Mucosa of gallbladder (tissue), 1 donor: ENCODE data around the gene ERV3-1. TPM values are rescaled to one million over a fixed set of nuclear protein-coding genes. Genes with fewer than 3 reads are reported as not detected.
"Not testable (repeated sequence)": the region's sequence is repeated elsewhere in the genome, so short reads cannot be mapped to it uniquely, and the experiment has no call there.

Experiments used
- DNase-seq: peaks from one replicate; pipeline ENCODE4 v3.0.0-alpha.2; 2020; ENCODE audit warnings: low spot score
- total RNA-seq: library from RNA; stranded (reverse); gene quantifications from one replicate; pipeline ENCODE4 v1.2.1, GENCODE V29; 2021
- donor health status: DM: no; HTN: no; CAD: no.

Gene ERV3-1
- total RNA-seq, 1 donor from 2014 or later, result 38.7 TPM

DNA sequence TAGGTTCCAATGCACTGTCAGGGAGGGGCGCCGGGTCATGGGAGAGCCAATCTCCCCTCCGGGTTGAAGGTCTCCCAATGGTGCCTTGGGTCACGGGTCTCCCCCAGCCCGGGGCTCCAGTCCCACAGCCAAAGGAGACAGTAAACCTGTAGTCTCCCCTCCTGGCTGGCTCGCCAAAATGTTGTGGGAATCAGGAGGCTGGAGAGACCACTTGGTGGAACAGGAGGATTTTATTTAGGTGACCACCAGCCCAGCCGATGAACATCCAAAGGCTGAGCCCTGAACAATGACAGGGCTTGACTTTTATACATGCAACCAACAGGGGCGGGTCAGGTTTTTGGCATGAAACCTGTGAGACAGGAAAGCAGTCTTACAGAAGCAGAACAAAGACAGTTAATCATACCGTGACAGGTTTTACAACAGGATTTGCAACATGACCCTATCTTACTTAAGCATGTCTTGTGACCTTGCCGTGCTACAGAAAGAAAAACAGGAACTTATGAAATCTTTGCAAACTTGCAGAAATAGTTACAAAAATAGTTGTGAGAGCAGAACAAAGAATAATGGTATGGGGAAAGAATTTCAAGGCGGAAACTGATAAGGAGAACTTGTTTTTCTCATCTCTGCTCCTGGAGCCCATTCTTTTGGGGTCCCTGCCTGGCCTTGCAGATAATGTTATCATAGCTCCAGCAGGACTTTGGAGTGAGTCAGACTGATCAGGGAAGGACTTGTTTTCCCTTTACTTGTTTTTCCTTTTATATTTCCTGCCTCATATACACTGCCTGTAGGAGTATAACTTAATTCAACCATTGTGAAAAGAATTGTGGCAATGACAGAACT lies 7.1 kb downstream of the ERV3-1 start:
- DNase-seq, result peak; percentile 51

GRCh38 chr7:64998865-64999164 lies 7.7 kb downstream of the ERV3-1 start:
- no peak for DNase-seq

GRCh38 chr7:64997927-64998391 lies 8.5 kb downstream of the ERV3-1 start:
- peak; percentile 79 for DNase-seq

- no peak for DNase-seq
Measured at GRCh38 chr7:64997164-64997908, 9.2 kb downstream of the ERV3-1 start.

DNA sequence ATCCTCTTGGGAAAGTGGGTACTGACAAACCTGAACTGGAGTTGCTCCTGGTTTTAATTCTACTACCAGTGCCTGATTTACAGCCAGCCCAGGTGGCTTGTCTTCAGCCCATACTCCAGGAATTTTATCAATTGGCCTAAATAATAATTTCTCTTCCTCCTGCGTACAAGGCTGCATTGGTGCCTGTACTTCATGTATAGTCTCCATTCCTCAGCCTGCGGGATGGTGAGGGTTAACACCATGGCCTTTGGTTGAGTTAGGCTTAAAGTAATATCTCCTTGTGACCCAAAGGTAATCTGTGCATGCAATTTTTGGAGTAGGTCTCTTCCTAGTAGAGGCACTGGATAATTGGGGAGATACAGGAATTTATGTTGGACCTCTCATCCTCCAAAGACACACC lies 10.2 kb downstream of the ERV3-1 start:
- DNase-seq, result no peak

GRCh38 chr7:64993901-64994300 lies 12.6 kb downstream of the ERV3-1 start:
- DNase-seq, result no peak

DNA sequence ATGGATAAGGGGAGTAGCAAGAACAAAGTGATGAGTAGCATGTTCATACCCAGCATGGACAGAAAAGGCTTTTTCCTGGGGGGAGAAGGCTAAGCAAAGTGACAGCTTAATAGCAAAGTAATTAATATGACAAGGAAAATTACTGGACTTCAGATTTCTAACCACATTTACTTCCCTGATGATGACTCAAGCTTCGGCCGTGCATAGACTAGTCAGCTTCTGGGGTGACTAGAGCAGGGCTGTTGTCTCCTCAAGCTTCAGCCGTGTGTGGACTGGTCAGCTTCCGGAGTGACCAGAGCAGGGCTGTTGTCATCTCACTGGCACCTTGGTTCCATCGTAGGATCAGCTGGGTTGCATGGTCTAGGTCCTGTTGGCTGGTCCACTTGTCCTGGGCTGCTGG lies 13.5 kb downstream of the ERV3-1 start:
- DNase-seq, result no peak

DNA sequence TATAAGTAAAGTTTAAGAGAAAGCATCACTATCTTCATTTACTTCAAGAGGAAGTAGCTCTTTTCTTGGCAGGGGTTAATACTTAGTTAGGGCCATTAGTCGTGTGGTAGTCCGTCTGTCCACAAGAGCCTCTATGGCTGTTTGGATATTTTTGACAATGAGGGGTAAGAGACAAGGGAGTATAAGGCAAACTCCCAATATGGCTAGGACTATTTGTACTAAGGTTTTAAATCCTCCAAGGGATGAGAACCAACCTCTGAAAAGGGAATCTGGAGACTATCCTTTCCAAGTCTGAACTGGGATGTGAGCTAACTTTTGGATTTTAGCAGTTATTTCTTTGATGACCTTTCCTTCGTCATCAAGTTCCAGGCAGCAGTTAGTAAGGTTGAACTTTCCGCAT lies 15.6 kb downstream of the ERV3-1 start, which contains the start of gene ZNF117:
ZNF117 (minus strand) TSS at position 101 of the 400 bp plus-strand sequence.
- DNase-seq, result no peak

DNA sequence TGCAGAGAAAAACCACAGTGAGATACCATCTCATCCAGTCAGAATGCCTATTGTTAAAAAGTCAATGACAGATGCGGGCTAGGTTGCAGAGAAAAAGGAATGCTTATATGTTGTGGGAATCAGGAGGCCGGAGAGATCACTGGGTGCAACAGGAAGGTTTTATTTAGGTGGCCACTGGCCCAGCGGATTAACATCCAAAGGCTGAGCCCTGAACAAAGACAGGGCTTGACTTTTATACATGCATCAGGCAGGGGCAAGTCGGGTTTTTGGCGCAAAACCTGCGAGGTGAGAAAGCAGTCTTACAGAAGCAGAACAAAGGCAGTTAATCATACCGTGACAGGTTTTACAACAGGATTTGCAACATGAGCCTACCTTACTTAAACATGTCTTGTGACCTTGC lies 16.3 kb downstream of the ERV3-1 start:
- DNase-seq, result no peak

- DNase-seq, result no peak
Measured at GRCh38 chr7:64978497-64979203, 27.8 kb downstream of the ERV3-1 start.

- no peak for DNase-seq
Measured at GRCh38 chr7:64965594-64965993, 40.9 kb downstream of the ERV3-1 start.

DNA sequence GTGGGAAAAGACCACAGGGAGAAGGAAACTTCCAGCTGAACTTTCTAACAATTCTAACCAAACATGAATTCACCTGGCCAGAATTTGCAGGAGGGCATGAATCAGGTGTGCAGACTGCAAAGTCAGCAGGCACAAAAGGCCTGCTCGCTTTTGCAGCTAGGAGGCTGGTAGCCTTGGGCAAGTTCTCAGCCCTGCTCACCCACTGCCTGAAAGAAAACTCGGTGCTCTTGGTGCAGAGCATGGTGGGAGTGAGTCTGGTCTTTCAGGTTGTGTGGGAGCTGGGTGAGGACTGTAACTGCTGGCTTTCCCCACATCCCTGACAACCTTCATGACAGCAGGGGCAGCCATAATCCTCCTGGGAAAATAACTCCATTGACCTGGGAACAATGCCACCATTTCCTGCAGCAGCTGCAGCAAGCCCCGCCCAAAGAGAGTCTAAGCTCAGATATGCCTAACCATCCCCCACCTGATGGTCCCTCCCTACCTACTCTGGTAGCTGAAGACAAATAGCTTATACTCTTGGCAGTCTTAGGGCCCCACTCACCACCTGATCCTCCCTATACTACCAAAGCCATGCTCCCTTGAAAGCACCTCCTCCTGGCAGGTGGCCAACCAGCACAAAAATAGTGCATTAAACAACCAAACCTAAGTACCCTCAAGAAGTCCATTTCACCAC lies 47.3 kb downstream of the ERV3-1 start:
- DNase-seq, result no peak

DNA sequence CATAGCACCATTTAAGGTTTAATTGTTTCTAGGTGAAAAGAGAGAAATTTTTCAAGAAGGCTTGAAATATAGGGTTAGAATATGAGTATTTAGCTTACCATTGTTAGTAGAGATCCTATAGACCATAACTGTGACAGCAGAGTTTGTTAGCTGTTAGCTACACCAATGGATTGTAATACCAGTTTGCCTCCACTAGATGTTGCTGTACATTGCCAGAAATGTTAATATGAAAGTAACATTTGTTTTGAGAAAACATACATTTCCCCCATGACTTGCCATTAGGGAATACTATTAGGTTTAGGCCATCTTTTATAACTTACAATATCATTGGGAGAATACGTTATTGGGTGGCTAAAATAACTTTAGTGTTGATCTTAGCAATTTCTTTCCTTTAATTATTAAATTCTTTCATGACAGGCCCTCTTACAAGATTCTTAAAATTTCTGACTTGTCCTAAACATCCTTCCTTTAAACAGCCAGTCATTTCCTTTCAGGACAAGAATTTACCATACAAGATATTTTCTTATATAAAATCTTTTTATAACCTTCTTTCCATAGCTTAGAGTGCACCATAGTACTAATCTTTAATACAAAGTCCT lies 55.1 kb downstream of the ERV3-1 start:
- DNase-seq, result no peak

DNA sequence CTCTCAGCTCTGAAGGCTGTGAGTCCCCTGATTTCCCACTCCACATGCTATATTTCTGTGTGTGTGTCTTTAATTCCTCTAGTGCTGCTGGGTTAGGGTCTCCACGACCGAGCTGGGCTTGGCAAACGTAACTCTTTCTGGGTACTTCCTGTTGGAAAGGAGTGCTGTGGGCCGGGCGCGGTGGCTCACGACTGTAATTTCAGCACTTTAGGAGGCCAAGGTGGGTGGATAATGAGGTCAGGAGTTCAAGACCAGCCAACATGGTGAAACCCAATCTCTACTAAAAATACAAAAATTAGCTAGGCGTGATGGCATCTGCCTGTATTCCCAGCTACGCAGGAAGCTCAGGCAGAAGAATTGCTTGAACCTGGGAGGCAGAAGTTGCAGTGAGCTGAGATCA lies 55.8 kb downstream of the ERV3-1 start:
- not testable (repeated sequence) for DNase-seq

DNA sequence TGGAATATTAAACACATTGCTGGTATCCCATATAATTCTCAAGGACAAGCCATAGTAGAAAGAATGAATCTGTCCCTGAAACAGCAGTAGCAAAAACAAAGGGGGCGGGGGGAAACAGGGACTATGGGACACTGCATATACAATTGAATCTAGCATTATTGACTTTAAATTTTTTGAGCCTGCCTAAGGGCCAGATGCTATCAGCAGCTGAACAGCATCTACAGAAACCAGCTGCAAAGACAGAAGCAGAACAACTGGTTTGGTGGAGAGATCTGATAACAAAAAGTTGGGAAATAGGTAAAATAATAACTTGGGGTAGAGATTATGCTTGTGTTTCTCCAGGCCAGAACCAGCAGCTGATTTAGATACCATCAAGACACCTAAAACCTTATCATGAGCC lies 57.7 kb downstream of the ERV3-1 start:
- DNase-seq, result not testable (repeated sequence)

GRCh38 chr7:64947252-64948000 lies 59.1 kb downstream of the ERV3-1 start:
- DNase-seq, result no peak

DNA sequence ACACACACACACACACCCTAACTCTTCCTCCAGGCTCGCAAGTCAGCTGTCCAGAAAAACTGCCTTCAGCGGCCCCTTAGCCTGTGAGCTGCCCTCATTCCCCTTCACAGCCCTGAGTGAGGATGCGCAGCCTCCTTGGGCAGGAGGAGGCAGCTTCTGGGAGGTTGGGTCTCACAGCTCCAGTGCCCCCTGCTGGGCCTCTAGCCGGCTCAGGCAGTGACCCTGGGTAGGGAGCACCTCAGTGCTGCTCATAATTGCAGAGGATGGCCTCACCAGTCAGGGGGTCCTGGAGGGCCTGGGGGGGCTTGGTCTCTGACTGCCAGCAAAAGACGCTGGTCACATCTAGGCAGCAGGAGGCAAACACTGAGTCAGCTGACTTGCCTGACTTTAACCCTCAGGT lies 59.7 kb downstream of the ERV3-1 start:
- no peak for DNase-seq

GRCh38 chr7:64945503-64946175 lies 60.8 kb downstream of the ERV3-1 start:
- DNase-seq, result no peak

- DNase-seq, result not testable (repeated sequence)
Measured at GRCh38 chr7:64944667-64945502, 61.6 kb downstream of the ERV3-1 start.
